NCI-H2196 (cell line): Measurements from ENCODE around the gene ACTN3.
A peak's percentile ranks its signal among the peaks of the same experiment; 100 is the strongest.
"Not testable (repeated sequence)": the region's sequence is repeated elsewhere in the genome, so short reads cannot be mapped to it uniquely, and the experiment has no call there.

ENCODE experiments used
- DNase-seq: peaks from one replicate; lab custom pipeline; 2025; ENCODE audit not compliant: unreplicated experiment; lab: John Stamatoyannopoulos, UW

The ACTN3 gene

GRCh38 chr11:66546368-66546965 is at the start of gene ACTN3:
ACTN3 (plus strand) TSS chr11:66546903; CDS start chr11:66546938, 35 bp downstream.
- no peak for DNase-seq

- no peak for DNase-seq
Measured at GRCh38 chr11:66497206-66497605, 49.5 kb upstream of the ACTN3 start.

GRCh38 chr11:66498506-66498905 is 48.2 kb upstream of the ACTN3 start:
- no peak for DNase-seq

GRCh38 chr11:66505276-66505816 is 41.4 kb upstream of the ACTN3 start:
- DNase-seq = no peak

- no peak for DNase-seq
Measured at GRCh38 chr11:66509131-66509561, 37.6 kb upstream of the ACTN3 start.

GRCh38 chr11:66510271-66510989 is 36.3 kb upstream of the ACTN3 start, which contains the start of gene BBS1:
BBS1 (plus strand) TSS chr11:66510635; CDS start chr11:66510660, 25 bp downstream.
- peak; percentile 88 for DNase-seq

- no peak for DNase-seq
Measured at GRCh38 chr11:66510990-66511339, 35.7 kb upstream of the ACTN3 start.

- DNase-seq = no peak
Measured at GRCh38 chr11:66523611-66524010, 23.1 kb upstream of the ACTN3 start.

GRCh38 chr11:66524304-66525040 is 22.2 kb upstream of the ACTN3 start:
- no peak for DNase-seq

- DNase-seq = no peak
Measured at GRCh38 chr11:66529069-66529468, 17.6 kb upstream of the ACTN3 start.

- no peak for DNase-seq
Measured at GRCh38 chr11:66529655-66530054, 17.0 kb upstream of the ACTN3 start.

- no peak for DNase-seq
Measured at GRCh38 chr11:66530927-66531709, 15.6 kb upstream of the ACTN3 start.

GRCh38 chr11:66531841-66532240 is 14.9 kb upstream of the ACTN3 start:
- DNase-seq = no peak

GRCh38 chr11:66532784-66533183 is 13.9 kb upstream of the ACTN3 start:
- no peak for DNase-seq

- no peak for DNase-seq
Measured at GRCh38 chr11:66539170-66539869, 7.4 kb upstream of the ACTN3 start.

GRCh38 chr11:66539870-66540213 is 6.9 kb upstream of the ACTN3 start:
- DNase-seq = no peak

- DNase-seq = not testable (repeated sequence)
Measured at GRCh38 chr11:66540598-66540997, 6.1 kb upstream of the ACTN3 start.

- DNase-seq = no peak
Measured at GRCh38 chr11:66541892-66542291, 4.8 kb upstream of the ACTN3 start.

- no peak for DNase-seq
Measured at GRCh38 chr11:66542362-66542761, 4.3 kb upstream of the ACTN3 start.
